Endothelial cell of umbilical vein (primary cell): ENCODE results near the gene ARL5C. TPM values are rescaled to one million over a fixed set of nuclear protein-coding genes. Genes with fewer than 3 reads are reported as not detected.

Source experiments
- BruUV-seq: library from RNA; stranded (reverse); fragments of 400-500 nt; replicated peaks from 2 replicates; lab custom pipeline; 2021; lab: Mats Ljungman, UMichigan
- CTCF ChIA-PET: fragments of 300-600, 350-600 bp; sonication (Branson Sonifier 250); formaldehyde crosslinking; loops from one replicate; lab custom pipeline; 2021; ENCODE audit warnings: antibody characterized with exemption, inconsistent platforms; lab: Charles Lee
- POLR2A ChIA-PET: fragments of 300-600, 350-600 bp; sonication (Branson Sonifier 250); formaldehyde crosslinking; loops from one replicate; lab custom pipeline; 2021; ENCODE audit warnings: antibody characterized with exemption, inconsistent platforms; lab: Charles Lee
- DNase-seq: peaks from one replicate; pipeline ENCODE4 v3.0.0-alpha.2; 2011; ENCODE audit warnings: low read depth, low spot score
- FAIRE-seq: peaks from 2 replicates; lab custom pipeline; 2011; peaks lifted over from hg19 to GRCh38; lab: Jason Lieb, UNC
- H2AFZ ChIP-seq: 2 replicates; pipeline ENCODE4 v1.6.0; 2012; ENCODE audit warnings: low read depth, low read length, control low read depth, inconsistent platforms
- H3K27ac ChIP-seq: 2 replicates; pipeline ENCODE4 v1.5.1; 2011; ENCODE audit warnings: low read depth, mild to moderate bottlenecking, control low read depth, low read length, moderate library complexity; ENCODE audit not compliant: insufficient read depth
- H3K27me3 ChIP-seq, 2 experiments: 2 replicates each; pipeline versions ENCODE4 v1.6.0 to v1.6.1; 2011; ENCODE audit warnings: low read length in 2 of 2, mixed read lengths in 1 of 2; ENCODE audit not compliant: control insufficient read depth in 2 of 2, insufficient read depth in 2 of 2
- H3K36me3 ChIP-seq, 2 experiments: 2 replicates in 1 of 2; 3 replicates in 1 of 2; pipeline ENCODE4 v1.5.1; 2011; ENCODE audit warnings: low read length in 2 of 2, mild to moderate bottlenecking in 1 of 2, moderate library complexity in 1 of 2; ENCODE audit not compliant: control insufficient read depth in 2 of 2, insufficient read depth in 2 of 2; ENCODE audit errors: extremely low read depth in 1 of 2
- H3K4me1 ChIP-seq: 3 replicates; pipeline ENCODE4 v1.5.1; 2011; ENCODE audit warnings: mild to moderate bottlenecking, low read length; ENCODE audit not compliant: control insufficient read depth, insufficient read depth; ENCODE audit errors: extremely low read depth
- H3K4me2 ChIP-seq: 2 replicates; pipeline ENCODE4 v1.6.1; 2011; ENCODE audit warnings: low read length, control low read depth, mixed read lengths; ENCODE audit not compliant: insufficient read depth
- H3K4me3 ChIP-seq, 3 experiments: fragments of 200-600 bp in 1 of 3; sonication (generic), shearing (Covaris generic) in 1 of 3; replicated peaks in 1 of 3; 2 replicates each; pipeline ENCODE4 v1.5.1; 2011 to 2016; ENCODE audit warnings: control low read depth in 3 of 3, low read length in 3 of 3, mild to moderate bottlenecking in 2 of 3, inconsistent platforms in 1 of 3, low read depth in 1 of 3, moderate library complexity in 1 of 3; ENCODE audit not compliant: insufficient read depth in 1 of 3
- H3K79me2 ChIP-seq: 2 replicates; pipeline ENCODE4 v1.6.0; 2012; ENCODE audit warnings: low read length, inconsistent platforms; ENCODE audit not compliant: control insufficient read depth, insufficient read depth
- H3K9ac ChIP-seq: replicated peaks from 2 replicates; pipeline ENCODE3; 2011; ENCODE audit warnings: low read length, control low read depth; ENCODE audit not compliant: insufficient read depth; ENCODE audit errors: extremely low read depth
- H3K9me1 ChIP-seq: replicated peaks from 3 replicates; pipeline ENCODE4 v1.6.0; 2011; ENCODE audit warnings: mild to moderate bottlenecking, low read length; ENCODE audit not compliant: control insufficient read depth, insufficient read depth; ENCODE audit errors: extremely low read depth
- H3K9me3 ChIP-seq: replicated peaks from 2 replicates; pipeline ENCODE4 v1.5.1; 2012; ENCODE audit warnings: low read length, inconsistent platforms; ENCODE audit not compliant: control insufficient read depth, insufficient read depth
- H4K20me1 ChIP-seq: replicated peaks from 2 replicates; pipeline ENCODE3; 2011; ENCODE audit warnings: mild to moderate bottlenecking, low read length; ENCODE audit not compliant: control insufficient read depth, insufficient read depth; ENCODE audit errors: extremely low read depth
- EZH2 ChIP-seq: IDR thresholded peaks from 2 replicates; pipeline ENCODE4 v1.6.1; 2012; ENCODE audit warnings: borderline replicate concordance, low read depth, mild to moderate bottlenecking, moderate library complexity, low read length, inconsistent platforms; ENCODE audit not compliant: severe bottlenecking
- FOS ChIP-seq: IDR thresholded peaks from 2 replicates; pipeline ENCODE4 v1.6.1; 2011; ENCODE audit warnings: mild to moderate bottlenecking, low read length, moderate library complexity, borderline replicate concordance; ENCODE audit not compliant: insufficient read depth
- GATA2 ChIP-seq: IDR thresholded peaks from 2 replicates; pipeline ENCODE4 v1.7.0; 2011; ENCODE audit warnings: low read depth, mild to moderate bottlenecking, moderate library complexity, mixed read lengths, low read length; ENCODE audit not compliant: insufficient read length, insufficient read depth
- JUN ChIP-seq: IDR thresholded peaks from 2 replicates; pipeline ENCODE4 v1.6.1; 2011; ENCODE audit warnings: borderline replicate concordance, low read depth; ENCODE audit not compliant: insufficient read length, insufficient read depth
- MYC ChIP-seq: IDR thresholded peaks from one replicate; pipeline ENCODE4 v1.6.1; 2011; ENCODE audit warnings: mild to moderate bottlenecking, low read depth, low read length
- POLR2A ChIP-seq: IDR thresholded peaks from 2 replicates; pipeline ENCODE4 v1.6.1; 2012; ENCODE audit warnings: low read depth, mild to moderate bottlenecking, control low read depth, low read length
- POLR2AphosphoS5 ChIP-seq: IDR thresholded peaks from 2 replicates; pipeline ENCODE4 v1.6.1; 2012; ENCODE audit warnings: low read depth, mild to moderate bottlenecking, control low read depth, low read length, moderate library complexity; ENCODE audit not compliant: insufficient read depth
- dilution Hi-C: fragments of 300-500 bp; cut with MboI; formaldehyde crosslinking; loops from one replicate; pipeline ENCODE4 v1.15.0; 2019; ENCODE audit warnings: low sequenced_read_pairs; ENCODE audit not compliant: extremely low pct_ligation_motif_present
- intact Hi-C: fragments of 100-400 bp; cut with micrococcal nuclease; formaldehyde crosslinking; loops from one replicate; pipeline ENCODE4 v1.10.0; 2022
- polyA plus RNA-seq, 4 experiments: library from polyadenylated mRNA; depleted of rRNA in 3 of 4; stranded (reverse) in 3 of 4; unstranded in 1 of 4; fragments of >200 nt; gene quantifications; 2 replicates each; pipeline versions ENCODE4 v1.2.1 to v1.2.3, GENCODE V29; 2011 to 2012; ENCODE audit warnings: missing spikeins in 1 of 4
- total RNA-seq: library from RNA; stranded (reverse); gene quantifications from 2 replicates; pipeline ENCODE4 v1.2.3, GENCODE V29; 2021
- TF ChIP-seq, protein P1 (sequence below), 2 donors: IDR thresholded peaks; 1 replicate in 1 of 2; 2 replicates in 1 of 2; pipeline ENCODE4 v1.5.1; 2011; ENCODE audit warnings: low read length in 2 of 2, mild to moderate bottlenecking in 2 of 2, moderate library complexity in 2 of 2, control low read depth in 1 of 2, inconsistent platforms in 1 of 2, low read depth in 1 of 2; ENCODE audit not compliant: insufficient read depth in 1 of 2; ENCODE audit errors: extremely low read depth in 1 of 2
- TF ChIP-seq, protein P2 (sequence below): IDR thresholded peaks from 2 replicates; pipeline ENCODE4 v1.6.1; 2011; ENCODE audit not compliant: insufficient read depth, insufficient read length

ARL5C gene
- total and polyA plus RNA-seq, 2 donors (not counting 3 experiments of a cell fraction or from before 2014, with no cell fraction given): not detected

DNA sequence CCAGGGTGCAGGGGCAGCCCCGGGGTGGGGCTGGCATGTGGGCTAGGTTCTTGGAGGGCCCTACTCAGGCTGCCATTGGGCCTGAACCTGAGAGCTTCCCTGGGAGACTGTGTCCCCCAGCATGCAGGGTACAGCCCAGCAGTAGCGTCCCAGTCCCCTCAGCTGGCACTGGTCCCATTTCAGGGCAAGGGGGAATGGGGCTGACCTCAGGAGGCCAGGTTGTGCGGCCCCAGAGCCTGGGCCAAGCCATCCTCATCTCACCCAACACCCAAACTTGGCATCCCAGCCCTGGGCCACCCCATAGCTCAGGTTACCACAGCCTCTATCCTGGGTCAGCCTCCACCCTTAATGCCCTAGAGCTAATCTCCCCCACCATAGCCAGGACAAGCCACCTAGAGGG, 20.8 kb downstream of the ARL5C start:
- Histone ChIP-seq H3K4me2 (no peak overlapping the region), H3K27me3 (peaks cover 4 to 15% of the 10 kb centered on the region in 2 experiments), H3K36me3 (no peaks in the 10 kb centered on the region), H3K9ac (no peak overlapping the region), H2AFZ (no peak overlapping the region), H4K20me1 (no peaks in the 10 kb centered on the region), H3K4me3 (no peak overlapping the region), H3K9me1 (no peaks in the 10 kb centered on the region), H3K79me2 (no peaks in the 10 kb centered on the region), H3K4me1 (no peaks in the 10 kb centered on the region), H3K27ac (no peak overlapping the region), H3K9me3 (no peaks in the 10 kb centered on the region)
- no peak for FAIRE-seq
- dilution Hi-C loops: no loop called here
- no peak for DNase-seq
- TF ChIP-seq GATA2 (no peak), POLR2AphosphoS5 (no peak)
- intact Hi-C loops: no loop called here
- ChIA-PET CTCF (interaction anchor here (1.1 to 14.1 kb wide), 4 partner anchors 8 to 161 kb away, joined by 3 to 550 read pairs (median 4); no protein-coding TSS in a partner anchor), POLR2A (interaction anchor here (1.2 kb wide), 1 partner anchor 9 kb away, joined by 3 read pairs; no protein-coding TSS in a partner anchor)
- BruUV-seq: no TSS peak

DNA sequence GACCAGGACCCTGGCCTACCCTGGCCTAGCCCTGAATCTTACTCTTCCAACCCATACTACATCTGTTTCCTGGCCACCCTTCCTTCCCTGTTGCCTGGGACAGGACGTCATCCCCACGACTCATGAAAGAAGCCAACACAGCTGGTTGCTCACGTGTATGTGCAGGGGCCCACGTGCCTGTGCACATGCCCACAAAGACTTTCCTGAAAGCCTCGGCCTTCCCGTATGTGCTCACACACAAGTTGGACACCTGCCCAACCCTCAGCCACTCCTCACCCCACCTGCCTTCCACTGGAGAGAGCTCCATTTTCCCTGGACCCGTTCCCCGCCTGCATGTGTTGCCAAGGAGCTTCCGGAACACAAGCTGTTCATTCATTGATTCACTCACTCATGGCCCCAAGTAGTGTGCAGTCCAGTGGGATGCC, 21.5 kb downstream of the ARL5C start:
- no peak overlapping the region for H3K27ac ChIP-seq
- H3K9me1 ChIP-seq: no peaks in the 10 kb centered on the region
- H2AFZ ChIP-seq: no peak overlapping the region
- TF ChIP-seq, protein P1, sequence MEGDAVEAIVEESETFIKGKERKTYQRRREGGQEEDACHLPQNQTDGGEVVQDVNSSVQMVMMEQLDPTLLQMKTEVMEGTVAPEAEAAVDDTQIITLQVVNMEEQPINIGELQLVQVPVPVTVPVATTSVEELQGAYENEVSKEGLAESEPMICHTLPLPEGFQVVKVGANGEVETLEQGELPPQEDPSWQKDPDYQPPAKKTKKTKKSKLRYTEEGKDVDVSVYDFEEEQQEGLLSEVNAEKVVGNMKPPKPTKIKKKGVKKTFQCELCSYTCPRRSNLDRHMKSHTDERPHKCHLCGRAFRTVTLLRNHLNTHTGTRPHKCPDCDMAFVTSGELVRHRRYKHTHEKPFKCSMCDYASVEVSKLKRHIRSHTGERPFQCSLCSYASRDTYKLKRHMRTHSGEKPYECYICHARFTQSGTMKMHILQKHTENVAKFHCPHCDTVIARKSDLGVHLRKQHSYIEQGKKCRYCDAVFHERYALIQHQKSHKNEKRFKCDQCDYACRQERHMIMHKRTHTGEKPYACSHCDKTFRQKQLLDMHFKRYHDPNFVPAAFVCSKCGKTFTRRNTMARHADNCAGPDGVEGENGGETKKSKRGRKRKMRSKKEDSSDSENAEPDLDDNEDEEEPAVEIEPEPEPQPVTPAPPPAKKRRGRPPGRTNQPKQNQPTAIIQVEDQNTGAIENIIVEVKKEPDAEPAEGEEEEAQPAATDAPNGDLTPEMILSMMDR (IDR thresholded peaks at IDR 0.05; ENCODE audit: extremely low read depth in 1 of 2, insufficient read depth in 1 of 2, low read depth in 1 of 2, low read length in 2 of 2): no peak
- no peak for TF ChIP-seq FOS
- TF ChIP-seq GATA2: no peak
- TF ChIP-seq POLR2A: no peak
- no peak for TF ChIP-seq POLR2AphosphoS5
- TF ChIP-seq EZH2: no peak
- TF ChIP-seq MYC: no peak
- TF ChIP-seq, protein P2, sequence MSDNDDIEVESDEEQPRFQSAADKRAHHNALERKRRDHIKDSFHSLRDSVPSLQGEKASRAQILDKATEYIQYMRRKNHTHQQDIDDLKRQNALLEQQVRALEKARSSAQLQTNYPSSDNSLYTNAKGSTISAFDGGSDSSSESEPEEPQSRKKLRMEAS: no peak
- TF ChIP-seq JUN: no peak
- no peak overlapping the region for H3K4me3 ChIP-seq
- no peak overlapping the region for H3K4me2 ChIP-seq
- FAIRE-seq: no peak
- no peak overlapping the region for H3K9ac ChIP-seq
- H3K36me3 ChIP-seq: no peaks in the 10 kb centered on the region
- dilution Hi-C loops: no loop called here
- peaks cover 0 to 8% of the 10 kb centered on the region in 2 experiments for H3K27me3 ChIP-seq
- ChIA-PET POLR2A (interaction anchor here (0.5 to 1.2 kb wide), 2 partner anchors 9 kb away, joined by 3 to 6 read pairs; no protein-coding TSS in a partner anchor), CTCF (interaction anchor here (1.1 to 14.1 kb wide), 3 partner anchors 9 to 160 kb away, joined by 3 to 550 read pairs (median 4); no protein-coding TSS in a partner anchor)
- H3K79me2 ChIP-seq: no peaks in the 10 kb centered on the region
- no peaks in the 10 kb centered on the region for H3K9me3 ChIP-seq
- H3K4me1 ChIP-seq: no peaks in the 10 kb centered on the region
- no peaks in the 10 kb centered on the region for H4K20me1 ChIP-seq
- BruUV-seq: no TSS peak
- intact Hi-C loops: no loop called here
- no peak for DNase-seq
